Adipose tissue (tissue), 3 donors: ENCODE results near the gene NMUR1. TPM values are rescaled to one million over a fixed set of nuclear protein-coding genes. Genes with fewer than 3 reads are reported as not detected.

Experiments
- H3K27ac ChIP-seq: one replicate; pipeline ENCODE4 v1.5.1; 2013; ENCODE audit warnings: low read depth, low read length
- WGBS, 3 donors: extraction: QIAGEN DNeasy Blood & Tissue Kit; methylation state at CpG; one replicate each; pipeline ENCODE4 v1.1.7; 2013; 5-methylcytosine and 5-hydroxymethylcytosine counted together
- polyA plus RNA-seq, 3 donors: library from polyadenylated mRNA; stranded (reverse); fragments of 200-250 nt; gene quantifications; one replicate each; pipeline ENCODE4 v1.2.3, GENCODE V29; 2013
- donor health status: healthy with polysubstance abuse.
- donor health status: Bipolar disorder and iron deficiency.
- donor health status: healthy.

The NMUR1 gene
- polyA plus RNA-seq, 3 donors, result 0.67 to 2.5 (median 1.8) TPM

GRCh38 chr2:231512222-231512621, 18.0 kb downstream of the NMUR1 start:
- WGBS, 3 donors, result 54 to 86% (median 77%) methylated on average over 5 of the region's 5 CpGs
- H3K27ac ChIP-seq, result no peak overlapping the region

- H3K27ac ChIP-seq, result no peak overlapping the region
- 80 to 94% (median 86%) methylated on average over 3 of the region's 3 CpGs for WGBS, 3 donors
These were observed 26.5 kb downstream of the NMUR1 start for GRCh38 chr2:231503766-231504165.

GRCh38 chr2:231502596-231502995, 27.6 kb downstream of the NMUR1 start:
- no peak overlapping the region for H3K27ac ChIP-seq

GRCh38 chr2:231497651-231498050, 32.6 kb downstream of the NMUR1 start:
- no peak overlapping the region for H3K27ac ChIP-seq
- 94 to 100% (median 97%) methylated on average over 1 of the region's 1 CpG for WGBS, 3 donors

- WGBS, 3 donors, result 67 to 86% (median 79%) methylated on average over 3 of the region's 3 CpGs
These were observed 35.6 kb downstream of the NMUR1 start for GRCh38 chr2:231494669-231495068.

GRCh38 chr2:231490801-231491200, 39.4 kb downstream of the NMUR1 start:
- WGBS, 3 donors, result 88 to 92% (median 90%) methylated on average over 7 of the region's 7 CpGs

More at GRCh38 chr2:231494669-231495068, 35.6 kb downstream of the NMUR1 start:
- no peak overlapping the region for H3K27ac ChIP-seq

GRCh38 chr2:231489990-231490389, 40.3 kb downstream of the NMUR1 start:
- no peak overlapping the region for H3K27ac ChIP-seq
- 83 to 93% (median 88%) methylated on average over 13 to 14 of the region's 14 CpGs for WGBS, 3 donors

More at GRCh38 chr2:231490801-231491200, 39.4 kb downstream of the NMUR1 start:
- no peak overlapping the region for H3K27ac ChIP-seq

- 75 to 90% (median 77%) methylated on average over 5 of the region's 5 CpGs for whole genome bisulfite sequencing, 3 donors
- no peak overlapping the region for H3K27ac ChIP-seq
These were observed 41.9 kb downstream of the NMUR1 start for GRCh38 chr2:231488331-231488730.

GRCh38 chr2:231486851-231487596, 43.2 kb downstream of the NMUR1 start:
- H3K27ac ChIP-seq, result no peak overlapping the region
- WGBS, 3 donors, result 91 to 92% (median 92%) methylated on average over 6 of the region's 6 CpGs

GRCh38 chr2:231483398-231484329, 46.6 kb downstream of the NMUR1 start:
- H3K27ac ChIP-seq, result peak overlapping the region; percentile 43
- 36 to 65% (median 37%) methylated on average over 47 to 65 of the region's 65 CpGs for WGBS, 3 donors

GRCh38 chr2:231482806-231483391, 47.3 kb downstream of the NMUR1 start:
- 11 to 22% (median 12%) methylated on average over 33 to 36 of the region's 36 CpGs for WGBS, 3 donors
- no peak overlapping the region for H3K27ac ChIP-seq

- WGBS, 3 donors, result 53 to 76% (median 70%) methylated on average over 3 of the region's 3 CpGs
- H3K27ac ChIP-seq, result no peak overlapping the region
These were observed 49.5 kb downstream of the NMUR1 start for GRCh38 chr2:231480781-231481180.

- WGBS, 3 donors, result 86 to 91% (median 86%) methylated on average over 9 of the region's 9 CpGs
- no peak overlapping the region for H3K27ac ChIP-seq
These were observed 50.8 kb downstream of the NMUR1 start for GRCh38 chr2:231479455-231479854.

GRCh38 chr2:231476920-231477319, 53.3 kb downstream of the NMUR1 start:
- no peak overlapping the region for H3K27ac ChIP-seq
- 80 to 83% (median 81%) methylated on average over 3 of the region's 3 CpGs for WGBS, 3 donors

- WGBS, 3 donors, result 63 to 69% (median 68%) methylated on average over 3 of the region's 3 CpGs
These were observed 54.3 kb downstream of the NMUR1 start for GRCh38 chr2:231475965-231476364.

More at GRCh38 chr2:231475965-231476364, 54.3 kb downstream of the NMUR1 start:
- H3K27ac ChIP-seq, result no peak overlapping the region
